B cell (primary cell): ENCODE data around the gene PPP1R14D. TPM values are rescaled to one million over a fixed set of nuclear protein-coding genes. Genes with fewer than 3 reads are reported as not detected.
A peak's percentile ranks its signal among the peaks of the same experiment; 100 is the strongest.

ENCODE experiments used
- ATAC-seq: fragments of 200-7000 bp; cut with Tn5 transposase; one replicate; pipeline ENCODE4 v1.10.0; 2021; ENCODE audit warnings: low read depth, mild to moderate bottlenecking, moderate number of reproducible peaks, moderate library complexity
- CTCF ChIA-PET: fragments of 350-600 bp; sonication (Branson Sonifier 250); formaldehyde crosslinking; loops from one replicate; lab custom pipeline; 2021; ENCODE audit warnings: antibody characterized with exemption, inconsistent platforms; lab: Charles Lee
- POLR2A ChIA-PET: fragments of 350-600 bp; sonication (Branson Sonifier 250); formaldehyde crosslinking; loops from one replicate; lab custom pipeline; 2021; ENCODE audit warnings: antibody characterized with exemption; lab: Charles Lee
- DNase-seq: peaks from one replicate; pipeline ENCODE4 v3.0.0; 2013
- H2AFZ ChIP-seq: 2 replicates; pipeline ENCODE4 v1.6.1; 2012; ENCODE audit warnings: mild to moderate bottlenecking, low read depth, low read length; ENCODE audit not compliant: insufficient read depth, poor library complexity, severe bottlenecking
- H3K27ac ChIP-seq, 2 donors: 1 replicate in 1 of 2; 2 replicates in 1 of 2; pipeline ENCODE4 v1.5.1; 2012 to 2013; ENCODE audit warnings: low read length in 2 of 2, mild to moderate bottlenecking in 2 of 2, moderate library complexity in 1 of 2
- H3K27me3 ChIP-seq, 4 experiments: fragments of 200-600 bp in 1 of 4; sonication (generic) in 1 of 4; replicated peaks in 1 of 4; 1 replicate in 2 of 4; 2 replicates in 2 of 4; pipeline versions ENCODE4 v1.6.1 to v1.7.0; 2013 to 2016; ENCODE audit warnings: low read length in 3 of 4, mild to moderate bottlenecking in 2 of 4, mixed read lengths in 1 of 4, moderate library complexity in 1 of 4; ENCODE audit not compliant: insufficient read depth in 4 of 4, control insufficient read depth in 3 of 4; ENCODE audit errors: control extremely low read depth in 1 of 4
- H3K36me3 ChIP-seq, 2 experiments: replicated peaks in 1 of 2; 1 replicate in 1 of 2; 2 replicates in 1 of 2; pipeline versions ENCODE4 v1.6.1 to v1.7.1; 2013; ENCODE audit warnings: low read length in 1 of 2; ENCODE audit not compliant: insufficient read depth in 2 of 2, control insufficient read depth in 1 of 2; ENCODE audit errors: control extremely low read depth in 1 of 2, extremely low read depth in 1 of 2
- H3K4me1 ChIP-seq, 2 donors: fragments of 200-600 bp in 1 of 2; sonication (generic) in 1 of 2; 1 replicate in 1 of 2; 2 replicates in 1 of 2; pipeline versions ENCODE4 v1.5.1 to v1.6.1; 2013 to 2017; ENCODE audit warnings: low read length in 2 of 2; ENCODE audit not compliant: control insufficient read depth in 2 of 2, insufficient read depth in 2 of 2
- H3K4me2 ChIP-seq: replicated peaks from 2 replicates; pipeline ENCODE3; 2012; ENCODE audit warnings: mild to moderate bottlenecking, low read depth, low read length; ENCODE audit not compliant: poor library complexity, severe bottlenecking
- H3K4me3 ChIP-seq, 5 experiments: fragments of 200-600 bp in 1 of 5; sonication (generic) in 1 of 5; 1 replicate in 3 of 5; 2 replicates in 2 of 5; pipeline versions ENCODE4 v1.5.1 to v1.7.0; 2011 to 2016; ENCODE audit warnings: low read length in 4 of 5, mild to moderate bottlenecking in 4 of 5, low read depth in 2 of 5, control low read depth in 1 of 5, moderate library complexity in 1 of 5; ENCODE audit not compliant: insufficient read depth in 1 of 5; ENCODE audit errors: control extremely low read depth in 1 of 5, extremely low read depth in 1 of 5
- H3K79me2 ChIP-seq: fragments of 200-600 bp; sonication (generic); one replicate; pipeline ENCODE4 v1.6.0; 2016; ENCODE audit warnings: low read length; ENCODE audit not compliant: control insufficient read depth, insufficient read depth
- H3K9ac ChIP-seq: fragments of 200-600 bp; sonication (generic); 2 replicates; pipeline ENCODE4 v1.6.1; 2017; ENCODE audit warnings: mild to moderate bottlenecking, low read length, moderate library complexity
- H3K9me3 ChIP-seq, 3 donors: one replicate each; pipeline versions ENCODE4 v1.6.1 to v1.7.1; 2013; ENCODE audit warnings: low read length in 2 of 3; ENCODE audit not compliant: control insufficient read depth in 2 of 3, insufficient read depth in 1 of 3; ENCODE audit errors: control extremely low read depth in 1 of 3
- H4K20me1 ChIP-seq: 2 replicates; pipeline ENCODE4 v1.6.0; 2012; ENCODE audit warnings: mild to moderate bottlenecking, low read length; ENCODE audit not compliant: insufficient read depth, control insufficient read depth, poor library complexity, severe bottlenecking
- H3K27ac Mint-ChIP-seq: one replicate; pipeline ENCODE4 v1.8.0; 2021; ENCODE audit warnings: mixed read lengths
- H3K27me3 Mint-ChIP-seq: one replicate; pipeline ENCODE4 v1.8.0; 2021; ENCODE audit warnings: mixed read lengths
- H3K4me1 Mint-ChIP-seq: one replicate; pipeline ENCODE4 v1.8.0; 2021; ENCODE audit warnings: mixed read lengths
- H3K4me3 Mint-ChIP-seq: one replicate; pipeline ENCODE4 v1.8.0; 2021; ENCODE audit warnings: mixed read lengths
- H3K9me3 Mint-ChIP-seq: one replicate; pipeline ENCODE4 v1.8.0; 2022; ENCODE audit warnings: mixed read lengths; ENCODE audit not compliant: insufficient read depth
- CTCF ChIP-seq: fragments of 200-600 bp; IDR thresholded peaks from one replicate; pipeline ENCODE4 v1.8.0; 2022; ENCODE audit warnings: antibody characterized with exemption, mild to moderate bottlenecking
- EZH2 ChIP-seq: IDR thresholded peaks from 2 replicates; pipeline ENCODE4 v1.6.1; 2012; ENCODE audit warnings: borderline replicate concordance, low read depth, mild to moderate bottlenecking, moderate library complexity, low read length; ENCODE audit not compliant: insufficient read depth, poor library complexity, severe bottlenecking
- WGBS: methylation state at CpG from one replicate; pipeline ENCODE4 v1.1.5; 2013; ENCODE audit warnings: missing lambda C conversion rate; ENCODE audit not compliant: insufficient coverage; 5-methylcytosine and 5-hydroxymethylcytosine counted together
- intact Hi-C: fragments of 100-400 bp; cut with micrococcal nuclease; formaldehyde crosslinking; loops from one replicate; pipeline ENCODE4 v1.10.0; 2022
- polyA plus RNA-seq: library from polyadenylated mRNA; depleted of rRNA; stranded (reverse); fragments of >200 nt; gene quantifications from 2 replicates; pipeline ENCODE4 v1.2.3, GENCODE V29; 2012
- total RNA-seq, 2 donors: library from RNA; stranded (reverse); fragments of 120-200 nt in 1 of 2; gene quantifications; 1 replicate in 1 of 2; 2 replicates in 1 of 2; pipeline versions ENCODE4 v1.2.3 to v1.2.4, GENCODE V29; 2013 to 2022

The PPP1R14D gene
- total and polyA plus RNA-seq, 2 donors (not counting 1 experiment from before 2014, with no cell fraction given), result 0.19 TPM; not detected in 1

GRCh38 chr15:40843261-40843884 is 14.9 kb upstream of the PPP1R14D start:
- Histone ChIP-seq H4K20me1 (peaks cover 4% of the 10 kb centered on the region), H3K36me3 (no peaks in the 10 kb centered on the region), H3K9ac (peak overlapping the region; percentile 68), H3K27ac (no peak overlapping the region), H2AFZ (peak overlapping the region; percentile 84), H3K79me2 (no peaks in the 10 kb centered on the region), H3K4me1 (peaks cover 34 to 38% of the 10 kb centered on the region in 2 donors), H3K4me2 (peak overlapping the region; percentile 80), H3K9me3 (no peaks in the 10 kb centered on the region), H3K27me3 (no peaks in the 10 kb centered on the region), H3K4me3 (peak overlapping the region in 4 of 5 experiments; percentile 19 to 80 (median 74))
- Mint-ChIP-seq H3K27ac (peak overlapping the region; percentile 72), H3K9me3 (no peaks in the 10 kb centered on the region), H3K27me3 (no peaks in the 10 kb centered on the region), H3K4me3 (peak overlapping the region; percentile 88), H3K4me1 (peaks cover 37% of the 10 kb centered on the region)
- no peak for ATAC-seq
- TF ChIP-seq EZH2 (no peak), CTCF (no peak)
- intact Hi-C loops, result no loop called here
- CTCF ChIA-PET, result interaction anchor here (0.6 to 2.9 kb wide), 5 partner anchors 15 to 141 kb away, joined by 3 to 32 read pairs (median 4); partner anchors contain the start of gene VPS18
- POLR2A ChIA-PET, result interaction anchor here (0.6 to 1.3 kb wide), 4 partner anchors 36 to 701 kb away, joined by 3 to 5 read pairs (median 4); partner anchors contain the start of genes CCDC32, DNAJC17, VPS18 and ZFYVE19
- 29% methylated on average over 34 of the region's 34 CpGs for WGBS
- no peak for DNase-seq

- CTCF ChIA-PET, result interaction anchor here (0.7 kb wide), 1 partner anchor 16 kb away, joined by 4 read pairs; no protein-coding TSS in a partner anchor
Measured at GRCh38 chr15:40841741-40842140, 13.2 kb upstream of the PPP1R14D start.

More at GRCh38 chr15:40841741-40842140, 13.2 kb upstream of the PPP1R14D start:
- TF ChIP-seq CTCF (no peak), EZH2 (no peak)
- H3K9me3 Mint-ChIP-seq, result no peaks in the 10 kb centered on the region
- WGBS, result 100% methylated on average over 1 of the region's 2 CpGs
- POLR2A ChIA-PET, result no interaction called here
- intact Hi-C loops, result no loop called here
- Histone ChIP-seq H3K27me3 (no peaks in the 10 kb centered on the region), H3K4me3 (no peak overlapping the region), H3K79me2 (no peaks in the 10 kb centered on the region), H3K9me3 (no peaks in the 10 kb centered on the region), H3K4me2 (no peak overlapping the region), H4K20me1 (peaks cover 4% of the 10 kb centered on the region), H3K36me3 (no peaks in the 10 kb centered on the region), H3K4me1 (peaks cover 25 to 27% of the 10 kb centered on the region in 2 donors), H3K27ac (no peak overlapping the region), H2AFZ (no peak overlapping the region), H3K9ac (no peak overlapping the region)
- no peak overlapping the region for H3K27ac Mint-ChIP-seq
- H3K4me3 Mint-ChIP-seq, result peak overlapping the region; percentile 30
- DNase-seq (no peak), ATAC-seq (no peak)
- H3K27me3 Mint-ChIP-seq, result no peaks in the 10 kb centered on the region
- peaks cover 23% of the 10 kb centered on the region for H3K4me1 Mint-ChIP-seq
